ENCODE data around the gene COX14.

DNA sequence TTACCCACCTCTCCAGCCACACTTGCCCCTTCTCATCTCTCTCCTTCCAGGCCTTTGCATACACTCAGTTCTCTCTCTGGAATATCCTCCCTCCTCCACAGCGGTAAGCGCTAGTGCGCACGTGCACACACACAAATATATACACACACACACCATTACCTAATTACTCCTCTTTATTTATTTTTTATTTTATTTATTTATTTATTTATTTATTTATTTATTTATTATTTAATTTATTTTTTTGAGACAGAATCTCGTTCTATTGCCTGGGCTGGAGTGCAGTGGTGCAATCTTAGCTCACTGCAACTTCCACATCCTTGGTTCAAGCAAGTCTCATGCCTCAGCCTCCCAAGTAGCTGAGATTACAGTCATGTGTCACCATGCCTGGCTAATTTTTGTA, 43.0 kb upstream of the COX14 start:
- TF ChIP-seq TCF7 (IDR thresholded peaks at IDR 0.05; ENCODE audit: borderline replicate concordance) (no peak), GABPA (IDR thresholded peaks at IDR 0.05; ENCODE audit: low read depth) (no peak), JUND (IDR thresholded peaks at IDR 0.05; ENCODE audit: low read depth, low read length) (no peak), MTA3 (IDR thresholded peaks at IDR 0.05; ENCODE audit: borderline replicate concordance, low read length) (no peak), LARP7 (IDR thresholded peaks at IDR 0.05) (no peak), EZH2 (IDR thresholded peaks at IDR 0.05; ENCODE audit: borderline replicate concordance, control insufficient read depth, low read depth, low read length) (no peak), ESRRA (IDR thresholded peaks at IDR 0.05; ENCODE audit: low read length) (no peak), SP1 (IDR thresholded peaks at IDR 0.05; ENCODE audit: low read depth, low read length) (no peak)
